ENCODE data around the gene CFD.

CFD gene

DNA sequence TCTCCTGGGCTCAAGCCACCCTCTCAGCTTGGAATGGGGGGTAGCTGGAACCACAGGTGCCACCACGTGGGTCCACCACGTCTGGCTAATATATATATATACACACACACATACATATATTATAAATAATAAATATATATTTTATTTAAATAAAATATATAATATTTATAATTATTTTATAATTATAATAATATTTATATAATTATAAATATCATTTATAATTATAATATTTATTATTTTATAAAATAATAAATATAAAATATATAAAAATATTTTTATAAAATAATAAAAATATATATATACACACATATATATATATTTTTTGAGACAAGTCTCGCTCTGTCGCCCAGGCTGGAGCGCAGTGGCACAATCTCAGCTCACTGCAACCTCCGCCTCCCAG, 4.9 kb upstream of the CFD start:
- no peaks in the 10 kb centered on the region for H3K4me1 ChIP-seq (ENCODE audit: control insufficient read depth, low read length)
- H3K27me3 ChIP-seq (ENCODE audit: control insufficient read depth, low read length): peaks cover 3% of the 10 kb centered on the region
- H3K36me3 ChIP-seq (ENCODE audit: control insufficient read depth, low read length): no peaks in the 10 kb centered on the region
- 0 out of 2 replicates have a peak, but pooled peaks cover 2% of the 10 kb centered on the region for H3F3A ChIP-seq (ENCODE audit: control insufficient read depth, insufficient read depth)
- TF ChIP-seq, protein P1, sequence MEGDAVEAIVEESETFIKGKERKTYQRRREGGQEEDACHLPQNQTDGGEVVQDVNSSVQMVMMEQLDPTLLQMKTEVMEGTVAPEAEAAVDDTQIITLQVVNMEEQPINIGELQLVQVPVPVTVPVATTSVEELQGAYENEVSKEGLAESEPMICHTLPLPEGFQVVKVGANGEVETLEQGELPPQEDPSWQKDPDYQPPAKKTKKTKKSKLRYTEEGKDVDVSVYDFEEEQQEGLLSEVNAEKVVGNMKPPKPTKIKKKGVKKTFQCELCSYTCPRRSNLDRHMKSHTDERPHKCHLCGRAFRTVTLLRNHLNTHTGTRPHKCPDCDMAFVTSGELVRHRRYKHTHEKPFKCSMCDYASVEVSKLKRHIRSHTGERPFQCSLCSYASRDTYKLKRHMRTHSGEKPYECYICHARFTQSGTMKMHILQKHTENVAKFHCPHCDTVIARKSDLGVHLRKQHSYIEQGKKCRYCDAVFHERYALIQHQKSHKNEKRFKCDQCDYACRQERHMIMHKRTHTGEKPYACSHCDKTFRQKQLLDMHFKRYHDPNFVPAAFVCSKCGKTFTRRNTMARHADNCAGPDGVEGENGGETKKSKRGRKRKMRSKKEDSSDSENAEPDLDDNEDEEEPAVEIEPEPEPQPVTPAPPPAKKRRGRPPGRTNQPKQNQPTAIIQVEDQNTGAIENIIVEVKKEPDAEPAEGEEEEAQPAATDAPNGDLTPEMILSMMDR (IDR thresholded peaks at IDR 0.05; ENCODE audit: low read depth, low read length, poor library complexity, severe bottlenecking): no peak
- no peak for TF ChIP-seq EZH2phosphoT487 (IDR thresholded peaks at IDR 0.05; ENCODE audit: borderline replicate concordance, low read length)
- no peaks in the 10 kb centered on the region for H3K9me3 ChIP-seq (ENCODE audit: control insufficient read depth, insufficient read depth, low read length)
- no peaks in the 10 kb centered on the region for H3K79me2 ChIP-seq (ENCODE audit: control insufficient read depth, low read length)
- H3K9me2 ChIP-seq (replicated peaks; ENCODE audit: control insufficient read depth, low read length): no peaks in the 10 kb centered on the region
- H3K27ac ChIP-seq (ENCODE audit: low read depth, low read length): no peak overlapping the region
- no peak overlapping the region for H3K4me3 ChIP-seq (ENCODE audit: low read length)
- no peak overlapping the region for H3K4me2 ChIP-seq (ENCODE audit: low read length)
- no peaks in the 10 kb centered on the region for H4K20me1 ChIP-seq (ENCODE audit: control insufficient read depth, insufficient read depth, low read depth, low read length)

DNA sequence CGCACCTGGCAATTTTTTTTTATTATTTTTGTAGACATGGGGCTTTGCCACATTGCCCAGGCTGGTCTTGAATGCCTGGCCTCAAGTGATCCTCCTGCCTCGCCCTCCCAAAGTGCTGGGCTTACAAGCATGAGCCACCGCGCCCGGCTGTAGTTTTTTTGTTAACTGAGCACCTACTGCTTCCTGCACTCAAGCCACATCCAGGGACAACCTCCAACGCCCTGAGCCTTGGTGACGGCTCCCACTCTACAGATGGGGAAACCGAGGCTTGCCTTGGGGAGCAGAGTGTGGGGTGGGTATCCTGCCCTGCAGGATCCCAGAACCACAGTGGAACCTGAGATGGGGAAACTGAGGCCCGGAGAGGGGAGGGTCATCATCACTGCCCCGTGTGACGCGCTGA, 4.3 kb upstream of the CFD start:
- Histone ChIP-seq H3K27ac (ENCODE audit: low read depth, low read length) (no peak overlapping the region), H4K20me1 (ENCODE audit: control insufficient read depth, insufficient read depth, low read depth, low read length) (no peaks in the 10 kb centered on the region), H3F3A (ENCODE audit: control insufficient read depth, insufficient read depth) (0 out of 2 replicates have a peak, but pooled peaks cover 2% of the 10 kb centered on the region), H3K4me2 (ENCODE audit: low read length) (no peak overlapping the region), H3K9me2 (replicated peaks; ENCODE audit: control insufficient read depth, low read length) (no peaks in the 10 kb centered on the region), H3K4me3 (ENCODE audit: low read length) (no peak overlapping the region), H3K9me3 (ENCODE audit: control insufficient read depth, insufficient read depth, low read length) (no peaks in the 10 kb centered on the region), H3K36me3 (ENCODE audit: control insufficient read depth, low read length) (no peaks in the 10 kb centered on the region), H3K79me2 (ENCODE audit: control insufficient read depth, low read length) (no peaks in the 10 kb centered on the region), H3K4me1 (ENCODE audit: control insufficient read depth, low read length) (no peaks in the 10 kb centered on the region), H3K27me3 (ENCODE audit: control insufficient read depth, low read length) (peaks cover 9% of the 10 kb centered on the region)
- TF ChIP-seq, protein P1 (IDR thresholded peaks at IDR 0.05; ENCODE audit: low read depth, low read length, poor library complexity, severe bottlenecking): no peak
- no peak for TF ChIP-seq EZH2phosphoT487 (IDR thresholded peaks at IDR 0.05; ENCODE audit: borderline replicate concordance, low read length)

DNA sequence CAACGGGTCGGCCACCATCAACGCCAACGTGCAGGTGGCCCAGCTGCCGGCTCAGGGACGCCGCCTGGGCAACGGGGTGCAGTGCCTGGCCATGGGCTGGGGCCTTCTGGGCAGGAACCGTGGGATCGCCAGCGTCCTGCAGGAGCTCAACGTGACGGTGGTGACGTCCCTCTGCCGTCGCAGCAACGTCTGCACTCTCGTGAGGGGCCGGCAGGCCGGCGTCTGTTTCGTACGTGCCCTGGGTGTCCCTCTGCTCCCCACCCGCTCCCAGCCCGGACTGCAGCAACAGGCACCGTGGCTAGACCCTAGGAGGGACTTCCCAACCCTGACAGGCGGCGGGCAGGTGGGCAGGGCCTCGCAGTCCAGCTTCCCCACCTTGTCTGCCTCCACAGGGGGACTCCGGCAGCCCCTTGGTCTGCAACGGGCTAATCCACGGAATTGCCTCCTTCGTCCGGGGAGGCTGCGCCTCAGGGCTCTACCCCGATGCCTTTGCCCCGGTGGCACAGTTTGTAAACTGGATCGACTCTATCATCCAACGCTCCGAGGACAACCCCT, 3.8 kb upstream of the CFD start:
- TF ChIP-seq, protein P1 (IDR thresholded peaks at IDR 0.05; ENCODE audit: low read depth, low read length, poor library complexity, severe bottlenecking): no peak
- no peak for TF ChIP-seq EZH2phosphoT487 (IDR thresholded peaks at IDR 0.05; ENCODE audit: borderline replicate concordance, low read length)
- Histone ChIP-seq H3K4me1 (ENCODE audit: control insufficient read depth, low read length) (peaks cover 2% of the 10 kb centered on the region), H3K36me3 (ENCODE audit: control insufficient read depth, low read length) (no peaks in the 10 kb centered on the region), H3K4me3 (ENCODE audit: low read length) (no peak overlapping the region), H3K79me2 (ENCODE audit: control insufficient read depth, low read length) (no peaks in the 10 kb centered on the region), H3K9me2 (replicated peaks; ENCODE audit: control insufficient read depth, low read length) (no peaks in the 10 kb centered on the region), H3K27me3 (ENCODE audit: control insufficient read depth, low read length) (peaks cover 11% of the 10 kb centered on the region), H3F3A (ENCODE audit: control insufficient read depth, insufficient read depth) (0 out of 2 replicates have a peak, but pooled peaks cover 2% of the 10 kb centered on the region), H3K27ac (ENCODE audit: low read depth, low read length) (no peak overlapping the region), H3K4me2 (ENCODE audit: low read length) (no peak overlapping the region), H4K20me1 (ENCODE audit: control insufficient read depth, insufficient read depth, low read depth, low read length) (no peaks in the 10 kb centered on the region), H3K9me3 (ENCODE audit: control insufficient read depth, insufficient read depth, low read length) (no peaks in the 10 kb centered on the region)
